ENCODE measurements around the gene ERN1. TPM values are rescaled to one million over a fixed set of nuclear protein-coding genes. Genes with fewer than 3 reads are reported as not detected.

ERN1 gene
- total and polyA plus RNA-seq, 2 donors (not counting 3 experiments of a cell fraction or from before 2014, with no cell fraction given): 9.1 to 21.5 TPM

GRCh38 chr17:64005734-64006167 lies 124.2 kb downstream of the ERN1 start:
- H3K27me3 ChIP-seq (ENCODE audit: control insufficient read depth in 2 of 2, insufficient read depth in 2 of 2, low read length in 2 of 2): no peaks in the 10 kb centered on the region
- peak overlapping the region; percentile 91 for H3K4me2 ChIP-seq (ENCODE audit: insufficient read depth, low read length)
- peaks cover 51% of the 10 kb centered on the region for H3K79me2 ChIP-seq (ENCODE audit: control insufficient read depth, insufficient read depth, low read length)
- DNase-seq (ENCODE audit: low read depth, low spot score) (peak; percentile 64), FAIRE-seq (no peak)
- H2AFZ ChIP-seq (ENCODE audit: low read depth, low read length): no peak overlapping the region
- H3K27ac ChIP-seq (ENCODE audit: insufficient read depth, low read depth, low read length): peak overlapping the region; percentile 91
- H3K4me1 ChIP-seq (ENCODE audit: control insufficient read depth, extremely low read depth, insufficient read depth, low read length): peaks cover 85% of the 10 kb centered on the region
- intact Hi-C loops (cut with micrococcal nuclease) (loop anchor here (1.0 kb wide), 3 partner anchors 11 to 20 kb away; partner anchors contain the start of gene ICAM2), dilution Hi-C loops (cut with MboI; ENCODE audit: extremely low pct_ligation_motif_present, low sequenced_read_pairs) (no loop called here)
- peaks cover 26 to 29% of the 10 kb centered on the region in 2 experiments for H3K36me3 ChIP-seq (ENCODE audit: control insufficient read depth in 2 of 2, extremely low read depth in 1 of 2, insufficient read depth in 2 of 2, low read length in 2 of 2)
- H4K20me1 ChIP-seq (replicated peaks; ENCODE audit: control insufficient read depth, extremely low read depth, insufficient read depth, low read length): no peaks in the 10 kb centered on the region
- POLR2A ChIA-PET: interaction anchor here (1.1 to 3.1 kb wide), 4 partner anchors 11 to 124 kb away, joined by 3 to 32 read pairs (median 5); partner anchors contain the start of genes ERN1 and ICAM2
- H3K9me3 ChIP-seq (replicated peaks; ENCODE audit: control insufficient read depth, insufficient read depth, low read length): no peaks in the 10 kb centered on the region
- H3K4me3 ChIP-seq (replicated peaks in 1 of 3; ENCODE audit: insufficient read depth in 1 of 3, low read depth in 1 of 3, low read length in 3 of 3): peak overlapping the region; percentile 66 to 87 (median 73)
- TF ChIP-seq MAX (IDR thresholded peaks at IDR 0.05; ENCODE audit: insufficient read depth, insufficient read length) (no peak), JUN (IDR thresholded peaks at IDR 0.05; ENCODE audit: borderline replicate concordance, insufficient read depth, insufficient read length, low read depth) (no peak)
- BruUV-seq (replicated peaks): no TSS peak
- CTCF ChIA-PET: interaction anchor here (0.7 to 6.8 kb wide), 7 partner anchors 14 to 128 kb away, joined by 3 to 140 read pairs (median 16); partner anchors contain the start of gene ICAM2
- no peaks in the 10 kb centered on the region for H3K9me1 ChIP-seq (replicated peaks; ENCODE audit: control insufficient read depth, extremely low read depth, insufficient read depth, low read length)
- H3K9ac ChIP-seq (replicated peaks; ENCODE audit: extremely low read depth, insufficient read depth, low read length): peak overlapping the region; percentile 91

- H3K9me3 ChIP-seq (replicated peaks; ENCODE audit: control insufficient read depth, insufficient read depth, low read length): no peaks in the 10 kb centered on the region
- peak overlapping the region; percentile 66 to 87 (median 73) for H3K4me3 ChIP-seq (replicated peaks in 1 of 3; ENCODE audit: insufficient read depth in 1 of 3, low read depth in 1 of 3, low read length in 3 of 3)
- peak overlapping the region; percentile 91 for H3K27ac ChIP-seq (ENCODE audit: insufficient read depth, low read depth, low read length)
- H3K36me3 ChIP-seq (ENCODE audit: control insufficient read depth in 2 of 2, extremely low read depth in 1 of 2, insufficient read depth in 2 of 2, low read length in 2 of 2): peaks cover 26 to 29% of the 10 kb centered on the region in 2 experiments
- dilution Hi-C loops (cut with MboI; ENCODE audit: extremely low pct_ligation_motif_present, low sequenced_read_pairs) (no loop called here), intact Hi-C loops (cut with micrococcal nuclease) (no loop called here)
- TF ChIP-seq POLR2A (IDR thresholded peaks at IDR 0.05; ENCODE audit: low read depth, low read length) (peak; percentile 51), CTCF (IDR thresholded peaks at IDR 0.05; ENCODE audit: extremely low read depth in 1 of 2, insufficient read depth in 1 of 2, low read depth in 1 of 2, low read length in 2 of 2) (no peak)
- CTCF ChIA-PET: interaction anchor here (0.7 to 6.8 kb wide), 8 partner anchors 14 to 128 kb away, joined by 3 to 140 read pairs (median 10); partner anchors contain the start of gene ICAM2
- no TSS peak for BruUV-seq (replicated peaks)
- no peaks in the 10 kb centered on the region for H4K20me1 ChIP-seq (replicated peaks; ENCODE audit: control insufficient read depth, extremely low read depth, insufficient read depth, low read length)
- POLR2A ChIA-PET: interaction anchor here (0.6 to 3.1 kb wide), 3 partner anchors 12 to 21 kb away, joined by 3 to 32 read pairs (median 3); partner anchors contain the start of gene ICAM2
- peaks cover 79% of the 10 kb centered on the region for H3K4me1 ChIP-seq (ENCODE audit: control insufficient read depth, extremely low read depth, insufficient read depth, low read length)
- peak overlapping the region; percentile 91 for H3K9ac ChIP-seq (replicated peaks; ENCODE audit: extremely low read depth, insufficient read depth, low read length)
- peak; percentile 21 for FAIRE-seq
- no peak overlapping the region for H2AFZ ChIP-seq (ENCODE audit: low read depth, low read length)
- H3K4me2 ChIP-seq (ENCODE audit: insufficient read depth, low read length): peak overlapping the region; percentile 91
- H3K79me2 ChIP-seq (ENCODE audit: control insufficient read depth, insufficient read depth, low read length): peaks cover 51% of the 10 kb centered on the region
- no peaks in the 10 kb centered on the region for H3K9me1 ChIP-seq (replicated peaks; ENCODE audit: control insufficient read depth, extremely low read depth, insufficient read depth, low read length)
- no peak for DNase-seq (ENCODE audit: low read depth, low spot score)
- H3K27me3 ChIP-seq (ENCODE audit: control insufficient read depth in 2 of 2, insufficient read depth in 2 of 2, low read length in 2 of 2): no peaks in the 10 kb centered on the region
Observed at GRCh38 chr17:64004903-64005733, 124.8 kb downstream of the ERN1 start.
